Mesodermal cell (in vitro differentiated cells): ENCODE measurements around the gene RASGRF2.
A peak's percentile ranks its signal among the peaks of the same experiment; 100 is the strongest.

Experiments
- H3K27ac ChIP-seq: 2 replicates; pipeline ENCODE4 v1.7.0; 2013; ENCODE audit warnings: mild to moderate bottlenecking, low read depth, low read length, moderate library complexity; ENCODE audit not compliant: severe bottlenecking
- H3K36me3 ChIP-seq: 2 replicates; pipeline ENCODE4 v1.7.1; 2013; ENCODE audit warnings: mild to moderate bottlenecking, low read length, moderate library complexity; ENCODE audit not compliant: control insufficient read depth, insufficient read depth
- H3K4me1 ChIP-seq: one replicate; pipeline ENCODE4 v1.7.1; 2013; ENCODE audit warnings: mild to moderate bottlenecking, low read length; ENCODE audit not compliant: insufficient read depth, control insufficient read depth, poor library complexity, severe bottlenecking
- H3K4me3 ChIP-seq: 2 replicates; pipeline ENCODE4 v1.7.0; 2013; ENCODE audit warnings: low read length, control low read depth, mild to moderate bottlenecking; ENCODE audit not compliant: insufficient read depth, poor library complexity, severe bottlenecking; ENCODE audit errors: extremely low read depth
- H3K9me3 ChIP-seq: 2 replicates; pipeline ENCODE4 v1.7.1; 2013; ENCODE audit warnings: mild to moderate bottlenecking, low read length, moderate library complexity; ENCODE audit not compliant: control insufficient read depth
- WGBS, 2 experiments: methylation state at CpG; one replicate each; pipeline ENCODE4 v1.1.5; 2013; ENCODE audit warnings: missing lambda C conversion rate in 2 of 2; ENCODE audit not compliant: insufficient coverage in 2 of 2; 5-methylcytosine and 5-hydroxymethylcytosine counted together

Gene RASGRF2

GRCh38 chr5:81225463-81225862 is 265.3 kb downstream of the RASGRF2 start:
- no peak overlapping the region for H3K4me3 ChIP-seq
- H3K36me3 ChIP-seq, result no peaks in the 10 kb centered on the region
- H3K4me1 ChIP-seq, result no peaks in the 10 kb centered on the region
- H3K27ac ChIP-seq, result no peak overlapping the region
- no peaks in the 10 kb centered on the region for H3K9me3 ChIP-seq
- whole genome bisulfite sequencing, 2 experiments, result 93 to 95% methylated on average over 5 to 8 of the region's 8 CpGs

GRCh38 chr5:81226286-81226685 is 266.1 kb downstream of the RASGRF2 start:
- Histone ChIP-seq H3K36me3 (no peaks in the 10 kb centered on the region), H3K4me3 (no peak overlapping the region), H3K4me1 (no peaks in the 10 kb centered on the region), H3K9me3 (no peaks in the 10 kb centered on the region), H3K27ac (no peak overlapping the region)
- WGBS, 2 experiments, result 60 to 100% methylated on average over 1 to 2 of the region's 2 CpGs

GRCh38 chr5:81226949-81227348 is 266.8 kb downstream of the RASGRF2 start:
- Histone ChIP-seq H3K36me3 (no peaks in the 10 kb centered on the region), H3K4me3 (no peak overlapping the region), H3K27ac (no peak overlapping the region), H3K9me3 (no peaks in the 10 kb centered on the region), H3K4me1 (no peaks in the 10 kb centered on the region)
- no CpG with 5 or more reads among the region's 1 CpG for WGBS, 2 experiments

- H3K36me3 ChIP-seq, result no peaks in the 10 kb centered on the region
- 90 to 94% methylated on average over 1 to 4 of the region's 4 CpGs for WGBS, 2 experiments
- H3K27ac ChIP-seq, result no peak overlapping the region
- no peaks in the 10 kb centered on the region for H3K4me1 ChIP-seq
- no peak overlapping the region for H3K4me3 ChIP-seq
- H3K9me3 ChIP-seq, result no peaks in the 10 kb centered on the region
Measured at GRCh38 chr5:81228084-81228483, 267.9 kb downstream of the RASGRF2 start.

- H3K27ac ChIP-seq, result no peak overlapping the region
- no peaks in the 10 kb centered on the region for H3K36me3 ChIP-seq
- no peak overlapping the region for H3K4me3 ChIP-seq
- no peaks in the 10 kb centered on the region for H3K9me3 ChIP-seq
- WGBS, 2 experiments, result 79 to 90% methylated on average over 7 to 8 of the region's 8 CpGs
- peaks cover 6% of the 10 kb centered on the region for H3K4me1 ChIP-seq
Measured at GRCh38 chr5:81230416-81230815, 270.3 kb downstream of the RASGRF2 start.

- no peaks in the 10 kb centered on the region for H3K36me3 ChIP-seq
- H3K4me1 ChIP-seq, result peaks cover 6% of the 10 kb centered on the region
- no peak overlapping the region for H3K4me3 ChIP-seq
- no peaks in the 10 kb centered on the region for H3K9me3 ChIP-seq
- no peak overlapping the region for H3K27ac ChIP-seq
- WGBS, 2 experiments, result 87 to 93% methylated on average over 10 to 12 of the region's 12 CpGs
Measured at GRCh38 chr5:81232464-81233079, 272.4 kb downstream of the RASGRF2 start.

GRCh38 chr5:81233080-81233634 is 273.0 kb downstream of the RASGRF2 start, which contains the start of gene CKMT2:
CKMT2 (plus strand) TSS chr5:81233322; CDS start chr5:81251133, 17,811 bp downstream.
- 11 to 16% methylated on average over 24 to 25 of the region's 28 CpGs for WGBS, 2 experiments

GRCh38 chr5:81234299-81234698 is 274.1 kb downstream of the RASGRF2 start:
- Histone ChIP-seq H3K4me1 (peaks cover 6% of the 10 kb centered on the region), H3K9me3 (no peaks in the 10 kb centered on the region), H3K27ac (no peak overlapping the region), H3K4me3 (no peak overlapping the region), H3K36me3 (no peaks in the 10 kb centered on the region)
- 84% methylated on average over 7 of the region's 7 CpGs for WGBS, 2 experiments

More at GRCh38 chr5:81233080-81233634, 273.0 kb downstream of the RASGRF2 start, which contains the start of gene CKMT2:
- Histone ChIP-seq H3K9me3 (no peaks in the 10 kb centered on the region), H3K36me3 (no peaks in the 10 kb centered on the region), H3K4me1 (peaks cover 6% of the 10 kb centered on the region), H3K27ac (no peak within 1 kb of the TSS), H3K4me3 (peak within 1 kb of the TSS; percentile 14)

GRCh38 chr5:81234801-81235200 is 274.6 kb downstream of the RASGRF2 start:
- H3K27ac ChIP-seq, result no peak overlapping the region
- WGBS, 2 experiments, result 67 to 94% methylated on average over 1 to 2 of the region's 3 CpGs
- no peaks in the 10 kb centered on the region for H3K36me3 ChIP-seq
- H3K9me3 ChIP-seq, result no peaks in the 10 kb centered on the region
- H3K4me3 ChIP-seq, result no peak overlapping the region
- H3K4me1 ChIP-seq, result peaks cover 6% of the 10 kb centered on the region

GRCh38 chr5:81235287-81236072 is 275.3 kb downstream of the RASGRF2 start:
- Histone ChIP-seq H3K27ac (no peak overlapping the region), H3K4me1 (peaks cover 6% of the 10 kb centered on the region), H3K4me3 (no peak overlapping the region), H3K36me3 (no peaks in the 10 kb centered on the region), H3K9me3 (no peaks in the 10 kb centered on the region)
- 89 to 91% methylated on average over 6 to 9 of the region's 10 CpGs for WGBS, 2 experiments
